NT2/D1 (cell line): ENCODE results near the gene TACC2.

Experiments used
- SUZ12 ChIP-seq: IDR thresholded peaks from 2 replicates; pipeline ENCODE4 v1.6.1; 2011; ENCODE audit not compliant: insufficient read length, insufficient read depth; ENCODE audit errors: extremely low read depth
- YY1 ChIP-seq: IDR thresholded peaks from 2 replicates; pipeline ENCODE4 v1.6.1; 2011; ENCODE audit not compliant: insufficient read length, insufficient read depth
- ZNF274 ChIP-seq: IDR thresholded peaks from 2 replicates; pipeline ENCODE4 v1.6.1; 2011; ENCODE audit warnings: mild to moderate bottlenecking, low read depth, low read length

- TF ChIP-seq YY1 (no peak), ZNF274 (no peak), SUZ12 (no peak)
Observed at GRCh38 chr10:122264436-122264835, 275.5 kb downstream of the TACC2 start.
